ENCODE measurements around the gene ABI3BP.

The ABI3BP gene

DNA sequence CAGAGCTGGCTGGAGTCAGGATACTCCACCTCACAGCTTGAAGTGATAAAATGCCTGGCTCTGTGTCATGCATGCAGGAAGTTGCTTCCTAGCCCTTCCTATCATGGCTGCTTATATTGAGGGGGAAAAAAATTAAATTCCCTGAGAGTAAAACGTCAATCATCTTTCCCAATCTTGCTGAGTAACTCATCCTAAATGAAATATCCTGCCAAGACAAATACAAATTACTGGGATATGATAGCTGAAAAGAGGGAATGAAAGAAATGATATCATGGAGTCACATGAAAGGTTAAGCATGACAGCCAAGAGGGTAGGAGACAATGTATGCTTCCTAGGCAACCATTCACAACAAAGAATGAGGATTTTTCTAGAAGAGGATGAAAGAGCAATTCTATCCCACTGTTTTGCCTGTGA is 110.6 kb downstream of the ABI3BP start:
- DNase-seq: no peak

DNA sequence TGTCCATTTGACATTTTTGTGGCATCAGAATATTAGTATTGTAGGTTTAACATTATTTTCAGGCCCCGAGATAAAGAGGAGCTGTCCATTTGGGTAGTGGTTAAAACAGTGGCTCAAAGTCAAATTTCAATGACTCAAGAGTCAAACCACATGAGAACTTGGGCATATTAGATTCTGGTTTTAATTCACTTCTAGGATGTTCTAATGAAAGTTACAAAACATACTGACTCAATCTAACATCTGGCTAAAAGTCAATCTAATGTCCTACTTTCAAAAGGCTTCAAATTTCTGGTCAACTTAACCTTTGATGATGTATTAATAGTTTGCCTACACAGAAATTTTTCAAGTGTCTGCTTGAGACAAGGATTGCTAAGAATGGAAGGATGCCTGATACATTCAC is 112.4 kb downstream of the ABI3BP start:
- no peak for DNase-seq

DNA sequence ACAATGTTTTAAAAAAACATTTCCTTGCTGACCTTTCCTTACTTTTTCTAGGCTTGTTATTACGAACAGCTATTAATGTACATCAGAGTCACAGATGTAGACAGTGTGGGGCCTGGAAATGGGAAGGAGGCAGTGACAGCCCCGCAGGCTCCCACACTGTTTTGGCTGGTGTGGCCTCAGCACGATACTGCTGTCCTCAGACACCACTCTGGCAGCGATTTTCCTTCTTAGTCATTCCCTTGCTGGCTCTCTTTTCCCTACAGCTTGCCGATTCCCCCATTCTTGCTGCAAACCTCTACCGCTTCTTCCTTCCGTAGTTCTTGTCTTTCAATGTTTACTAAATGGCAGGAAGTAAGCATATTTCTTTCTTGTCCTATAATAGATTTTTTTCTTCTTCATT is 113.1 kb downstream of the ABI3BP start:
- DNase-seq: no peak

DNA sequence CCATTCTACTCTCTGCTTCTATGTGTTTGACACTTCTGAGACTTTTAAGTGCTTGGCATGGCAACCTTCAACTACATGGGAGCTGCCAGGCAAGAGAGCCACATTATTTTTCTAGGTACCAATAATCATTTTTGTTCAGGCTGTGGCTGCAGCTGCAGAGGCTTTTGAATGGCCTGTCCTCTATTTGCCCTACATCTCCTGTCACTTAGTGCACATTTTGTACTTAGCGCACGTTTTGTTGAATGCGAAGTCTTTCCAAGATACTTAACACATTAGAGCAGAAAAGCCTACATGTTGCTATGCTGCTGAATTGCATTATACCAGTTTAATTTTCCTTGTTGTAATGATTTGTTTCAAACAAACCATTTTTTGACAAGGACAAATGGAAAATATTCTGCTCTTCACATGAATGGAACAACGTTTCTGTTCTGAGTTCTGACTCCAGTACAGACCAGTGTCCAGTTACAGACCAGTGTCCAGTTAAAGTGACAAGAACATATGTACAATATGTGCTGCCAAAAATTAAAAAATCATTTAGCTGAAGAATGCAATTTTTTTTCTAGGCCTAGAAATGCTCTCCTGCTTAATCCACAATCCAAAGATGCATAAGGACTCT is 113.9 kb downstream of the ABI3BP start:
- DNase-seq: no peak

DNA sequence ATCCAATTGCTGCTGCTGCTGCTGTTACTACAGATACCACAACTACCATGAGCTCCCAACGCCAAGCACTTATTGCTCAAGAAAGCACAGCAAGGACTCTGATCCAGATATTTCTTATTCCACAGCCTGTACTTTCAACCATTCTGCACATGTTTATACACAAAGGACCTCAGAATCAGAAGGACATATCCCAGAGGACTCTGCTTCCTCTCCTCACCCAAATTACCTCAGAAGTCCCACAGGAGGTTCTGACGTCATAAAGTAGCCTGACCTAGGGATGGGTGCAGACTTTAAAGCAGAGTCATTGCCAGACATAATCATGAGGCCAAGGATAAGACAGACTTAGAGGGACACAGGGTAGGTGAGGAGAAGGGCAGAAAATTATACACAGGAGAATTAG is 115.9 kb downstream of the ABI3BP start:
- no peak for DNase-seq

DNA sequence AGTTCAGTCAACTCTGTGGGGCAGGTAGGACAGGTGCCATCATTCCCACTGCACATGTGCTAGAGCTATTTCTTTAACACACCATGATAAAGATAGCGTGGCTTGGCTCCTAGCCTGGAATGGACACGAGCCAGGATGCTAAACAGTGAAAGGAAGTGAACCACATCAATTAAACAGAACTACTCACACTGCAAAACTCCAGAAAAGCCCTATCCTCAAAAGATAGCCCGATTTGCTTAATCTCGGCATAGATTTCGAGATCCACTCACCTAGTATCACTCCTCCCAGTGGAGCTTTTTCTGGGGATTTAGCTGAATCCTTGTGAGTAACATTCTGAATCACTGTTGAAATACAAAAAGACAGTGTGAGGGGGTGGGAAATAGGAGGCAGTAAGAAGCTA is 118.0 kb downstream of the ABI3BP start:
- no peak for DNase-seq

DNA sequence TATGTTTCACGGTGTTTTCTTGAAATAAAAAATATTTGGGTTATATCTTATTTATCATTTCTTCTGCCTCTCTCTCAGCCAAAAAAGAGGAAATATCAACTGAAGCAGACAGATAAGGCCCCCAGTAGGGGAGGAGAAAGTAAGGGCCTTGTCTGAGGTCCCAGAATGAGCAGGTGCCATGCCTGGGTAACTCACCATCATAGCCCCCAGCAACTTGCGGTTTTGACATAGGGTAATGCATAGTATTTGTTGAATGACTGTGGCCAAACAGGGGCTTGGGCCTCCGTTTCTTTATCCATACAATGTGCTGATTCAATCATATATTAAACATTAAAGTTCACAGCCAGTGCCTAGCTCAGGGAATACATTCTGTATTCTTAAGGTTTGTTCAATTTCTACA is 119.6 kb downstream of the ABI3BP start:
- DNase-seq: no peak

DNA sequence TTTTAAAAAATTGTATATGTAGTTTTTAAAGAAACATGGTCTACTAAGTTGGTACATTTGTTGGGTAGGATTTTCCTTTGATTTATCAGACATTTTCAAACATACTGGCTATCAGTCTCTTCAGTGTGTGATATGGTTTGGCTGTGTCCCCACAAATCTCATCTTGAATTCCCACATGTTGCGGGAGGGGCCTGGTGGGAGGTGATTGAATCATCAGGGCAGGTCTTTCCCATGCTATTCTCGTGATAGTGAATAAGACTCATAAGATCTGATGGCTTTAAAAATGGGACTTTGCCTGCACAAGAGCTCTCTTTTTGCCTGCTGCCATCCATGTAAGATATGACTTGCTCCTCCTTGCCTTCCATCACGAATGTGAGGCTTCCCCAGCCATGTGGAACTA is 121.9 kb downstream of the ABI3BP start:
- no peak for DNase-seq

DNA sequence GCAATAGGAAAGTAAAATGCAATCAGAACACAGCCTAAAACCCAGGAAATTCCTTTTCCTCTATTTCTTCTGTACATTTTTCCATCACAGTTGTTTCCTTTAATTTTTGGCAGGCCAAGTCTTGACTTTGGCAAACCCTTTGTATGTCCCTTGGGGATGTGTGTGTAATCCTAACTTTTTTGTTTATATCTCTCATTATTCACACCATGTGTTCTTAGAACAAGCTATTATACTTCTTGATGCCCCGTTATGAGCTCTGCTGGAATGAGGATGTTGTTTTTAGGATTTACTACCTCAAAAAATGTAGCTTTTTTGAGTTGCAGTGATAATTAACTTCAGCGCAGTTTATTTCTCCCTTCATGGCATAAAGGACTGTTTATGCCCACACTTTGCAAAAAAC is 123.4 kb downstream of the ABI3BP start:
- no peak for DNase-seq

DNA sequence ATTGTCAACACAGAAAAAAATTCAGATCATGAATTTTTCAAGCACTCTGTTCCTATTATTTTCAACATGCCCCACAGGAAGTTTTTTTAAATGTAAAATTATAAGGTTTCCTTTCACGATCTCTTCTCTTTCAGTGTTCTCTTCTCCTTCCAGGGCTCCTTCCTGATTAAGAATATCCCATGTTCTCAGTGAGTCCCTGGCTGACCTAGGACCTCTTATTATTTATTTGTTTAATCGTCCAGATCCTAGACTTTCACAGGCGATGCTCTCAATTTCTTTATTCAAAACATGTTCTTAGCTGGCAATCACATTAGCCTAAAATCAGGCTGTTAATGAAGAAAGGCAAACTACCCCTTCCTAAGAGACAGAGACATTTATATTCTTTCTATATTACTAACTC is 124.3 kb downstream of the ABI3BP start:
- no peak for DNase-seq

DNA sequence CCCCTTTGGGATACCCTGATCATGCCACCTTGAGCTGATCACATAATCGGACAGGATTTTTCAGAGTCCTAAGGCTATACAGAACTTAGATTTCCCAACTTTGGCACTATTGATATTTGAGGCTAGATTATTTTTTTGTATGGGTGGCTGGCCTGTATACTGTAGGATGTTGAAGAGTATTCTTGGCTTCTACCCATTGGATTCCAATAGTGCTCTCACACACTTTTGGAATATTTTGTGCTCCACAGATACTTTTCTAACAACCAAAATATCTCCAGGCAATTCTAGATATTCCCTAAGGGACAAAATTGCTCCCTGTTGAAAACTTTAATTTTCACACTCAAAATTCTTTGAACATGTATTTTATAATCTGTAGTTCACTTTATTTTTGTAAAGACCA is 125.1 kb downstream of the ABI3BP start:
- no peak for DNase-seq

DNA sequence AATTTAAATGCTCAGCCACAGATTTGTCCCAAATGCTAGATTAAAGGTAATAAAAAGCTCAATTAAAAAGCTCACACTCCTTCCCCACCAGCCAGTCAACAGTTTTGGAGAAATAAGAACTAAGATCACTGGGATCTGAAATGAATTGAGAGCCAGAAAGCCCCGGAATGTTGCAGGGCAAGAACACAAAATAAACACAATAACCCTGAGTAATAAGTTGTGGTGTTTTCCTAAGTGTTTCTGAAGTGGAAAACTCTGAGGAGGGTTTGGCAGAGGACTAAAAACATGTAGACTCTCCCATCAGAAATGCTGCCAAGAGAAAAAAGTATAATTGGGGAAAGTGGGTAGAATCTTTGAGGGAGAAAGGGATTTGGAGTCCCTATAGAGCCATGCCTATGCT is 127.8 kb downstream of the ABI3BP start:
- no peak for DNase-seq

DNA sequence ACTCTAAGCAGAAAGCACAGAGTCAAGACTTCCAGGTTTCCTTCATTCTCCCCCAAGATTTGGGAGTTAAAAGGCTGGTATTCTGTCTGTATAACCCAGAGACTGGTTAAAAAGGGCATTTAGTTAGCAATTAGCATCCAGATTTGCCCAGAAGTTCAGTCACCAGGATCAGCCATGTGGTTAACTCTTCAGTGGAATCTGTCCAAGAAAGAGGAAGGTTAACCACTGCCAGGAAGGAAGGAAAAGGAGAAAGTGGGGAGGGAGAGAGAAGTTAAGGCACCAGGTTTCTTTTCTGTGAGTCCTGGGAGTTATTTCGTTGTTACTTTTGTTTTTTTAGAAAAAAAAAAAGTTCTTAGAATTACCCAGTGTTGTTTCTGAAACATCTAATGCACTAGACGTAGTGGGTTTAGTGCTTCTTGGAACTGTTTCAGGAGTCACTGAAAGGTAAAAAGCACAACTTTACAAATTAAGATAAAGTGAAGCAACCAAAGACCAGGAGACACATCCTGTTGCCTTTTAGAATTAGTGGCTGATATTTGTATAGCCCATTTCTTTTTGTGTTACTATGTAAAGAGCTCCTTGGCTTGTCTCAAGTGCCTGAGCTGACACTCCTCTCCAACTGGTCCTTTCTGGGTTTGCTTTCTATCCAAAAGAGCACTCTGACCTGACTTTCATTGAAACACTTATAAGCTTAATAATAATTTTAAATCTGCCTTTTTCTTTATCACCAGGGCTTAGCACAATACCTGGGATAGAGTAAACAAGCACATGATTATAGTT is 128.6 kb downstream of the ABI3BP start:
- DNase-seq: no peak

DNA sequence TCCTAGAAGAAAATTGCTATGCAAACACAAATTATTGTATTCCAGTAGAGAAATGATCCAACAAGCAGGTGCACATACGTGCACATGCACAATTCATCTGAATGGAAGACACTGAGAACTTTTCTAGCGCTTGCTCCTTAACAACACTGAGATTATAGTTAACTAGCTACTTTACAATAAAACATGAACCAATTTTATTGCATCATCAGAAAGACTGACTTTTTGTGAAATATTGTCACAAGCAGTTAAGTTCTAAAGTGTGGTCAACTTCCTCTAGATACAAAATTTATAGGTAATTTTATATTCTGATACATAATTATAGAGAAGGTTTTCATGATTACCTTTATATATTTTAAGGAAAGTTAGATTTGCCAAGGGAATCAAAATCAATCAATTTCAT is 135.4 kb downstream of the ABI3BP start:
- no peak for DNase-seq

DNA sequence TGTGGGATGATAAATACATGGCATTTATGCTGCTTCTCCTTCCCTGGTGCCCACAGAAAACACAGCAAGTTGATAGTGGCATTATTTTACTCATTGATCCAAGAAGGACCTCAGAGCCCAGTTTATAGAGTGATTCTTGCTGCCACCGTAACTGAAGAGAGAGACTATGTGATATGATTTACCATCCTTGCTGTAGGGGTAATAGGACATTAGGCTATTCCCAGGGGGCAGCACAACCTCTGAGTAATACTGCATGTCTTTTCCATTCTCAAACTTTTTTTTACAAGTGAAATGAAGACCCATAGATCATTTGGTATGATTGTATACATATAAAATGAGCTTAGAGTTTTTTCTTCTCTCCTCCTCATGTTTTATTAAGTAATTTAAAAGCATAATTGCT is 136.4 kb downstream of the ABI3BP start:
- DNase-seq: no peak

DNA sequence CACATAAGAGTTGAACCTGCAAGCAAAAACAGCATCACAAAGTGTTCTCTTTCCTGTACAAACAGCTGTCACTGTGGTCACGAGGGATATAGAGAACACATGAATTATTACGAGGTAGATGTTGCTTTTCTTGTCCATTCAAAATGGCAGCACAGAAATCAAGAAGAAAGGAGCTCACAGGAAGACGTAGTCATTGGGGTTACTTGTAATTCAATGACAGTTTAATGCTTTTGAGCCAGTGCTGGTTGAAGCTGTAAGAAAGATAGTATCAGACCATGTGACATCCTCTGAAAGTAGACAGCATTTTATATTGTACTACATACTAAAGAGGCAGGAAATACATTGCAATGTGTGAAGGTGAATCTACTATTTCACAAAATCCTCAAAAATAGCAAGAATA is 140.4 kb downstream of the ABI3BP start:
- DNase-seq: no peak

DNA sequence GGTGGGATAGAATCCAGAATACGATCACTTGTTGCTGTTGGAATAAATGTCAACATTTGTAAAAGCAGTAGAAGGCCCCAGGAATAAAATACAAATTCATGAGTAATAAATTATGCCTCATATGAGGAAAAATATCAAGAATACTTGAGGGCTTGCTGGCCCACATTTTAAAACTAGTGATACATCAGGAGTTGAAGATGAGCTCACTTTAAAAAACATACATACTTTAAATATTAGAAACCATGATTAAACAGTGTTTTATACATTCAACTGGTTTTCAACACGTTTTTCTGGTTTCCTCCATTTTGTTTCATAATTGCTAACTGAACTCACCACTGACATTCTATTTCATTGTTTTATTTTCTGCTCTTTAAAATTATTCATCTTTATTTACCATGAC is 142.5 kb downstream of the ABI3BP start:
- DNase-seq: no peak

DNA sequence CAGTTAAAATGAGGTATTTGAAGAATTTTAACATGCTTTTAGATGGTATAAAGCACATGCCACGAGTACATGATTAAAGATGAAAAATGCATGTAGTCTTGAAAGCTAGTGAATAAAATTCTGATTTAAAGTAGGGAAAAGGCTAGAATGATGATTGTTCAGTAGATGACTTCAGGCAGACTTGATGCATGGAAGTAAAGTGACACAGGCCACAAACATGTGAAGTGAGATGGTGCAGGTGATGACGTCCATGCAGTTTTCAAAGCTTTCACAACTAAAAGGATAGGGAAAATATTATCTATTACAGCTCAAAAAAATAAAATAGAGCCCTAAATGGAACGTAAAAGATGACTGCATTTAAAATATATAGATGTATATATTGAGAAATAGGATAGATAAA is 143.1 kb downstream of the ABI3BP start:
- no peak for DNase-seq

DNA sequence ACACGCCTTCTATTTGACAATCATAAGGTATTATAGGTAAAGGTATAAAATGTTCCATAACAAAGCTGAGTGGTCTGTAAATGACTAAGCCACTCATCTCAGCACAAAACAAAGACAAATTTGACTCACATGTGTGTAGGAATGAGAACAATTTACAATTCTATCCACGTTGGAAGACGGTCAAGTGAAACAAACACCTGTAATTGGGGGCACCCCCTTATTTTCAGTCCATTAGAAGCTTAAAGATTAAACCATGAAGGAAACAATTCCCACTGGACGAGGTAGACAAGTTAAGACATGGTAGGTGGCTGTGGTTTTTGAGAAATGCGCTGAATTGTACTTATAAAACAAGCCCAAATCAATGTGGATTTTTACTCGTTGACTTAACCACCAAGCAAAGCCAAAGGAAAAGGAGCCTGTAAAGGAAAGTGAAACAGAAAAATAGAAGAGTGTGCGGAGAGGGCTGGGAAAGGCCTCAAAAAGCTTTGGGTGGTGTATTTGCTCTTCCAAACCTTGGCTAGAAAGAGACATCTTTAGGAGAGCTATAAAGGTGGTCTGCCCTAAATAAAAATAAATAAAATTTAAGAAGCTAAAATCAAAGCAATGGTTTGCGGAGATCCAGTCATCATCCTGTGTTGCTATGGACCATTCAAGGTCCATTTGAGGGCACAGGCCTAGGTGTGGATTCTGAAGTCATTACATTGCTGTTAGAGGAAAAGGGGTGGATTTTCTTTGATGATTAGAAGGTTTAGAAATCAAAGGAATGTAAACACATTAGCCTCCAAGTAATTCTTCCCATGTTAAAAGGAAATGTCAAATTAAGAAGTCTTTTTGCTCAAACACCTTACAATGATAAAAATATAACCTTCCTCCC is 148.9 kb downstream of the ABI3BP start:
- no peak for DNase-seq

DNA sequence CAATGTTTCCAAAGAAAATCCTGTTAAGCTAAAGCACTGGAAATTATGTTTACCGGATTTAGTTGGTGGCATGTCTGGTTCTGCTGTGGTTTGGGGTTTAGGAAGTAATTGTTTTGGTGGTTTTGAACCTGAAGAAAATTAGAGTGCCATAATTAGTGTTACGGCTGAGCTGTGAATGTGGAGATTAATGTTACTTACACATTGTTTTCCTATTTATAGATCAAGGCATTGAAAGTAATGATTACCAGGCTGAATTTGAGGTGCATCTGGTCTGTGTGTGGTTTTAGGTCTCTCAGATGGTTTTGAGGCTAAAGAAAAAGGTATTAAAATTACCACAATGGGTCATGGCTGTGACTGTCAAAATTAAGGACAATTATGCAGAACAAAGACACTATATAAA is 155.1 kb downstream of the ABI3BP start:
- DNase-seq: no peak

DNA sequence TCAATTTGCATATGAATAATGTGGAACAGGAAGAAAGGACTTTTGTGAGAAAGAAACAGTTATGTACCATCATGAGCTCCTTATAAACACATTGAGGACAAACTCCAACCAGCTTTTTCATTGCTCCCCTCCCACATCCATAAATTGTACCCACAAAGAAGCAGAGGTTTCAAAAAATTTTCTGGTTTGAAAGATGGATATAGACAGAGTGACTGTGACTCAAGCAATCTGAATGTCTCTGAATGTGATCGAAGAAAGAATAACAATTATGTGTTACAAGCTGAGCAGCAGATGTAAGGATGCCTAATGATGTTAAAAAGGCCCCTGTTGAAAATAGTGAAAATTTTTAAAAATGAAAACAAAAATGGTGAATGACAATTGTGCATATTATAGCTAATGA is 156.6 kb downstream of the ABI3BP start:
- DNase-seq: no peak

DNA sequence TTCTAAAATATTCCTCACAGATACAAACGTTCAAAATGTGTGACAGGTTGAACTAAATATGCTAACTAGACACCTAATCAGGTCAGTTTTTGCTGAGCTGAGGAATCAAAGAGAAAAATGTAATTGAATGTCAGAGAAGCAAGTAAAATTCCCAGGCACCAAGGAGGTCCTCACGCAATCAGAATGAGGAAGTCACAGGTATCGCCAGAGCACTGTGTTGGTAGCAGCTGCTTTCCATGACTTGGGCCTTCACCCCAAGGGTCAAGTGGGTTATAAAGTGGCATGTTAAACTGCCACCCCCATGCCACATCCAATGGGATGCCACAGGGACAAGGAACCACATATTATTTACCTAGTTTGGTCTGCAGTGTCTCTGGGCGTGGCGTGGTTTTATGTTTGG is 158.9 kb downstream of the ABI3BP start:
- no peak for DNase-seq

DNA sequence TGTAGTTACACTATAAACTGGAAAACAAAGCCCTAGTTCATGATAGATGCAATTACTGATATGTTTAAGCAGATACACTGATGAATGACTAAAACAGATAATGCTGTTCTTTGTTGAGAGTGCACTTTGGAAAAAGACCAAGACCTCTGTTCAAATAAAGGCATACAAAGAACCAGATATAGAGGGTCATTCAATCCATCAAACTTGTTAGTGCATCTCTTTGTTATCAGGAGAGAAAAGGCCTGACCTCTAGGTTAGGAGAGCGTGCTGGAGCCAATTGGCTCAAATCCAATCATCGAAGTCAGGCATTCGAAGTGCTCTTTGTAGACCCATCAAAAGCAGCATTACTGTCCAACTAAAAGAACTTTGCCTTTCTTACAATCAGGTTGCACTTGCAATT is 159.7 kb downstream of the ABI3BP start:
- DNase-seq: no peak

DNA sequence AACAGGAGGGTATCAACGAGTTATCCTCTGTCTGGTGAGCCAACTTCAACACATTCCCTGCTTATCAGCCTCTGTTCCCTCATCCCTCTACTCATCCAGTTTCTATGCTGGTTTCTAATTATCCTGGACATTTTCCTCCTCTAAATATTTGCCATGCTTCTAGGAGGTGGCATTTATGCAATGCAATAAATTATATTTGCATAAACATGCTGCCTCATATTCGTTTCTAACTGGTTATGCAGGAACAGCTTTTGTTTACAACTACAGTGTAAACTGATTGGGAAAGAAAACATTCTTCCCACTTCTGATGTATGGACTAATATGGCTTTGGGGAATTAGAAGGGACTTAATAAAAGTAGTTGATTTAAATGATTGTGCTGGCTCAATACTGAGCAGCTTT is 161.6 kb downstream of the ABI3BP start:
- no peak for DNase-seq
